ENCODE measurements around the gene SARDH. TPM values are rescaled to one million over a fixed set of nuclear protein-coding genes. Genes with fewer than 3 reads are reported as not detected.

SARDH gene
- total RNA-seq, 2 donors from 2014 or later: 2.2 to 6.8 TPM

Other genes with a start within 250 kb of the SARDH start
- not detected for gene MYMK, start 213.4 kb downstream of the SARDH start, total RNA-seq
- gene ADAMTSL2, start 203.6 kb downstream of the SARDH start, total RNA-seq: not detected
- not detected for gene FAM163B, start 129.0 kb downstream of the SARDH start, total RNA-seq
- under 1 TPM in 1 of 2 donors, not detected in 1; 0.18 TPM for gene DBH, start 102.0 kb downstream of the SARDH start, total RNA-seq

All from T-helper 17 cell (primary cell).